ENCODE measurements around the gene CDK5R2.

CDK5R2 gene

GRCh38 chr2:218982586-218983262, 23.3 kb downstream of the CDK5R2 start:
- Histone ChIP-seq H2AFZ (ENCODE audit: low read depth, low read length) (no peak overlapping the region), H3K79me2 (ENCODE audit: insufficient read depth, low read length) (no peaks in the 10 kb centered on the region), H3K27ac (ENCODE audit: low read length) (no peak overlapping the region), H3K4me3 (ENCODE audit: low read depth in 1 of 2, low read length in 2 of 2) (no peak overlapping the region), H4K20me1 (ENCODE audit: insufficient read depth, low read length) (peaks cover 17% of the 10 kb centered on the region), H3K27me3 (ENCODE audit: insufficient read depth, low read length, poor library complexity) (peaks cover 50% of the 10 kb centered on the region), H3K36me3 (ENCODE audit: insufficient read depth, low read length) (no peaks in the 10 kb centered on the region), H3K9me3 (ENCODE audit: insufficient read depth, low read length, severe bottlenecking) (no peaks in the 10 kb centered on the region), H3K4me2 (ENCODE audit: insufficient read depth, low read length) (no peak overlapping the region), H3K9ac (ENCODE audit: low read depth, low read length) (no peak overlapping the region), H3K4me1 (ENCODE audit: insufficient read depth, low read length) (peaks cover 8% of the 10 kb centered on the region)
- DNase-seq = no peak
- no peak for ATAC-seq (ENCODE audit: insufficient read depth, low read depth)
- TF ChIP-seq CTCF (IDR thresholded peaks at IDR 0.05; ENCODE audit: borderline replicate concordance, extremely low read depth, low read length, poor library complexity, severe bottlenecking) (no peak), EZH2 (IDR thresholded peaks at IDR 0.05; ENCODE audit: borderline replicate concordance, low read depth, low read length, severe bottlenecking) (no peak)

GRCh38 chr2:218983263-218983933, 23.9 kb downstream of the CDK5R2 start:
- Histone ChIP-seq H3K9me3 (ENCODE audit: insufficient read depth, low read length, severe bottlenecking) (no peaks in the 10 kb centered on the region), H3K27ac (ENCODE audit: low read length) (no peak overlapping the region), H3K4me2 (ENCODE audit: insufficient read depth, low read length) (no peak overlapping the region), H3K27me3 (ENCODE audit: insufficient read depth, low read length, poor library complexity) (peaks cover 50% of the 10 kb centered on the region), H3K4me1 (ENCODE audit: insufficient read depth, low read length) (peaks cover 8% of the 10 kb centered on the region), H2AFZ (ENCODE audit: low read depth, low read length) (no peak overlapping the region), H3K4me3 (ENCODE audit: low read depth in 1 of 2, low read length in 2 of 2) (no peak overlapping the region), H4K20me1 (ENCODE audit: insufficient read depth, low read length) (peaks cover 17% of the 10 kb centered on the region), H3K36me3 (ENCODE audit: insufficient read depth, low read length) (no peaks in the 10 kb centered on the region), H3K79me2 (ENCODE audit: insufficient read depth, low read length) (no peaks in the 10 kb centered on the region), H3K9ac (ENCODE audit: low read depth, low read length) (no peak overlapping the region)
- TF ChIP-seq CTCF (IDR thresholded peaks at IDR 0.05; ENCODE audit: borderline replicate concordance, extremely low read depth, low read length, poor library complexity, severe bottlenecking) (no peak), EZH2 (IDR thresholded peaks at IDR 0.05; ENCODE audit: borderline replicate concordance, low read depth, low read length, severe bottlenecking) (no peak)
- no peak for DNase-seq
- no peak for ATAC-seq (ENCODE audit: insufficient read depth, low read depth)

- Histone ChIP-seq H3K9ac (ENCODE audit: low read depth, low read length) (no peak overlapping the region), H2AFZ (ENCODE audit: low read depth, low read length) (no peak overlapping the region), H3K27ac (ENCODE audit: low read length) (no peak overlapping the region)
These were observed 24.4 kb downstream of the CDK5R2 start for GRCh38 chr2:218983934-218984238.

GRCh38 chr2:218984239-218985020, 25.0 kb downstream of the CDK5R2 start:
- Histone ChIP-seq H3K27ac (ENCODE audit: low read length) (no peak overlapping the region), H3K36me3 (ENCODE audit: insufficient read depth, low read length) (no peaks in the 10 kb centered on the region), H4K20me1 (ENCODE audit: insufficient read depth, low read length) (peaks cover 20% of the 10 kb centered on the region), H3K27me3 (ENCODE audit: insufficient read depth, low read length, poor library complexity) (peaks cover 56% of the 10 kb centered on the region), H3K79me2 (ENCODE audit: insufficient read depth, low read length) (no peaks in the 10 kb centered on the region), H3K4me1 (ENCODE audit: insufficient read depth, low read length) (peaks cover 8% of the 10 kb centered on the region), H3K9ac (ENCODE audit: low read depth, low read length) (no peak overlapping the region), H2AFZ (ENCODE audit: low read depth, low read length) (no peak overlapping the region), H3K4me2 (ENCODE audit: insufficient read depth, low read length) (no peak overlapping the region), H3K4me3 (ENCODE audit: low read depth in 1 of 2, low read length in 2 of 2) (no peak overlapping the region), H3K9me3 (ENCODE audit: insufficient read depth, low read length, severe bottlenecking) (no peaks in the 10 kb centered on the region)
- DNase-seq = no peak
- ATAC-seq (ENCODE audit: insufficient read depth, low read depth) = no peak
- TF ChIP-seq EZH2 (IDR thresholded peaks at IDR 0.05; ENCODE audit: borderline replicate concordance, low read depth, low read length, severe bottlenecking) (no peak), CTCF (IDR thresholded peaks at IDR 0.05; ENCODE audit: borderline replicate concordance, extremely low read depth, low read length, poor library complexity, severe bottlenecking) (no peak)

More at GRCh38 chr2:218983934-218984238, 24.4 kb downstream of the CDK5R2 start:
- Histone ChIP-seq H4K20me1 (ENCODE audit: insufficient read depth, low read length) (peaks cover 17% of the 10 kb centered on the region), H3K79me2 (ENCODE audit: insufficient read depth, low read length) (no peaks in the 10 kb centered on the region), H3K4me2 (ENCODE audit: insufficient read depth, low read length) (no peak overlapping the region), H3K27me3 (ENCODE audit: insufficient read depth, low read length, poor library complexity) (peaks cover 54% of the 10 kb centered on the region), H3K4me1 (ENCODE audit: insufficient read depth, low read length) (peaks cover 8% of the 10 kb centered on the region), H3K4me3 (ENCODE audit: low read depth in 1 of 2, low read length in 2 of 2) (no peak overlapping the region), H3K9me3 (ENCODE audit: insufficient read depth, low read length, severe bottlenecking) (no peaks in the 10 kb centered on the region), H3K36me3 (ENCODE audit: insufficient read depth, low read length) (no peaks in the 10 kb centered on the region)
- TF ChIP-seq EZH2 (IDR thresholded peaks at IDR 0.05; ENCODE audit: borderline replicate concordance, low read depth, low read length, severe bottlenecking) = no peak
- DNase-seq (no peak), ATAC-seq (ENCODE audit: insufficient read depth, low read depth) (no peak)
